CD14-positive monocyte (primary cell): ENCODE data around the gene PARVB. TPM values are rescaled to one million over a fixed set of nuclear protein-coding genes. Genes with fewer than 3 reads are reported as not detected.

Experiments used
- DNase-seq, 3 donors: peaks; one replicate each; pipeline ENCODE4 v3.0.0-alpha.2; 2011 to 2022
- H2AFZ ChIP-seq: 2 replicates; pipeline ENCODE4 v1.6.0; 2012; ENCODE audit warnings: mild to moderate bottlenecking, low read depth, low read length, inconsistent platforms; ENCODE audit not compliant: insufficient read depth, poor library complexity, severe bottlenecking
- H3K27ac ChIP-seq, 2 donors: 1 replicate in 1 of 2; 2 replicates in 1 of 2; pipeline ENCODE4 v1.5.1; 2012 to 2013; ENCODE audit warnings: low read length in 2 of 2, control low read depth in 1 of 2, inconsistent platforms in 1 of 2, low read depth in 1 of 2, mild to moderate bottlenecking in 1 of 2
- H3K27me3 ChIP-seq, 2 donors: one replicate each; pipeline versions ENCODE4 v1.6.0 to v1.6.1; 2011 to 2013; ENCODE audit warnings: low read length in 2 of 2; ENCODE audit not compliant: control insufficient read depth in 2 of 2, insufficient read depth in 2 of 2
- H3K36me3 ChIP-seq, 2 donors: replicated peaks in 1 of 2; 1 replicate in 1 of 2; 2 replicates in 1 of 2; pipeline versions ENCODE4 v1.5.1 to v1.6.1; 2012 to 2013; ENCODE audit warnings: low read length in 2 of 2, control low read depth in 1 of 2, inconsistent platforms in 1 of 2, mild to moderate bottlenecking in 1 of 2; ENCODE audit not compliant: insufficient read depth in 2 of 2, control insufficient read depth in 1 of 2
- H3K4me1 ChIP-seq, 2 donors: 1 replicate in 1 of 2; 2 replicates in 1 of 2; pipeline versions ENCODE4 v1.5.1 to v1.6.1; 2012 to 2013; ENCODE audit warnings: low read length in 2 of 2, control low read depth in 1 of 2, inconsistent platforms in 1 of 2, mild to moderate bottlenecking in 1 of 2, moderate library complexity in 1 of 2; ENCODE audit not compliant: insufficient read depth in 2 of 2, control insufficient read depth in 1 of 2
- H3K4me2 ChIP-seq: replicated peaks from 2 replicates; pipeline ENCODE3; 2012; ENCODE audit warnings: low read length, moderate library complexity, mild to moderate bottlenecking; ENCODE audit not compliant: poor library complexity, severe bottlenecking; ENCODE audit errors: extremely low read depth
- H3K4me3 ChIP-seq, 3 experiments: fragments of 200-600 bp in 1 of 3; sonication (generic) in 1 of 3; replicated peaks in 1 of 3; 1 replicate in 2 of 3; 2 replicates in 1 of 3; pipeline ENCODE4 v1.5.1; 2011 to 2013; ENCODE audit warnings: low read length in 3 of 3, mild to moderate bottlenecking in 3 of 3, control low read depth in 2 of 3, low read depth in 2 of 3, inconsistent platforms in 1 of 3, moderate library complexity in 1 of 3
- H3K79me2 ChIP-seq: 2 replicates; pipeline ENCODE4 v1.6.0; 2012; ENCODE audit warnings: mild to moderate bottlenecking, control low read depth, inconsistent platforms, low read length, moderate library complexity; ENCODE audit not compliant: insufficient read depth
- H3K9ac ChIP-seq: 2 replicates; pipeline ENCODE4 v1.6.0; 2017; ENCODE audit warnings: low read length, mild to moderate bottlenecking; ENCODE audit not compliant: insufficient read depth, poor library complexity, severe bottlenecking
- H3K9me3 ChIP-seq, 2 donors: replicated peaks in 1 of 2; 1 replicate in 1 of 2; 2 replicates in 1 of 2; pipeline versions ENCODE4 v1.5.1 to v1.6.1; 2012 to 2013; ENCODE audit warnings: low read length in 2 of 2, control low read depth in 1 of 2; ENCODE audit not compliant: control insufficient read depth in 1 of 2, insufficient read depth in 1 of 2
- H4K20me1 ChIP-seq: 2 replicates; pipeline ENCODE4 v1.6.0; 2012; ENCODE audit warnings: mild to moderate bottlenecking, low read length, control low read depth, moderate library complexity; ENCODE audit not compliant: insufficient read depth
- H3K27ac Mint-ChIP-seq, 7 donors: one replicate each; pipeline ENCODE4 v1.8.0; 2020; ENCODE audit warnings: mild to moderate bottlenecking in 7 of 7, mixed read lengths in 7 of 7, moderate library complexity in 6 of 7, inconsistent platforms in 2 of 7
- H3K27me3 Mint-ChIP-seq, 3 donors: one replicate each; pipeline ENCODE4 v1.8.0; 2021 to 2022; ENCODE audit warnings: low read depth in 3 of 3, mild to moderate bottlenecking in 3 of 3, mixed read lengths in 3 of 3, moderate library complexity in 3 of 3, inconsistent platforms in 1 of 3
- H3K36me3 Mint-ChIP-seq, 2 donors: one replicate each; pipeline ENCODE4 v1.8.0; 2020; ENCODE audit warnings: mixed read lengths in 2 of 2, inconsistent platforms in 1 of 2, mild to moderate bottlenecking in 1 of 2
- H3K4me1 Mint-ChIP-seq: one replicate; pipeline ENCODE4 v1.8.0; 2020; ENCODE audit warnings: mild to moderate bottlenecking, mixed read lengths
- H3K4me3 Mint-ChIP-seq, 2 donors: one replicate each; pipeline ENCODE4 v1.8.0; 2020; ENCODE audit warnings: mild to moderate bottlenecking in 2 of 2, mixed read lengths in 2 of 2, moderate library complexity in 1 of 2
- H3K9me3 Mint-ChIP-seq, 7 donors: one replicate each; pipeline ENCODE4 v1.8.0; 2020 to 2022; ENCODE audit warnings: mixed read lengths in 7 of 7, mild to moderate bottlenecking in 6 of 7, moderate library complexity in 6 of 7, inconsistent platforms in 2 of 7
- WGBS: methylation state at CpG from one replicate; pipeline ENCODE4 v1.1.5; 2013; ENCODE audit warnings: missing lambda C conversion rate; ENCODE audit not compliant: insufficient coverage; 5-methylcytosine and 5-hydroxymethylcytosine counted together
- intact Hi-C, 2 donors: fragments of 100-400 bp; cut with micrococcal nuclease; formaldehyde crosslinking; loops; one replicate each; pipeline versions ENCODE4 v1.15.0 to v1.15.1; 2023
- polyA plus RNA-seq, 3 donors: library from polyadenylated mRNA; depleted of rRNA in 1 of 3; unstranded in 2 of 3; stranded (reverse) in 1 of 3; fragments of 300-500 nt in 2 of 3; fragments of >200 nt in 1 of 3; fragmentation: Illumina TruSeq in 2 of 3; gene quantifications; 1 replicate in 2 of 3; 2 replicates in 1 of 3; pipeline ENCODE4 v1.2.3, GENCODE V29; 2012 to 2021
- TF ChIP-seq, protein P1 (sequence below): fragments of 200-600 bp; IDR thresholded peaks from one replicate; pipeline ENCODE4 v1.8.0; 2022; ENCODE audit warnings: antibody characterized with exemption, mild to moderate bottlenecking

The PARVB gene
- polyA plus RNA-seq, 3 donors: 13.4 to 38.5 (median 17.9) TPM

GRCh38 chr22:44030051-44030701 lies 6.1 kb downstream of the PARVB start:
- peaks cover 39% of the 10 kb centered on the region for H3K4me1 Mint-ChIP-seq
- peaks cover 0 to 2% (median 0%) of the 10 kb centered on the region in 7 donors for H3K9me3 Mint-ChIP-seq
- Histone ChIP-seq H3K9ac (no peak overlapping the region), H2AFZ (no peak overlapping the region), H3K79me2 (peaks cover 80% of the 10 kb centered on the region), H4K20me1 (no peaks in the 10 kb centered on the region), H3K27me3 (no peaks in the 10 kb centered on the region), H3K27ac (peak overlapping the region in 1 of 2 donors; percentile 63), H3K4me3 (no peak overlapping the region), H3K4me2 (no peak overlapping the region), H3K4me1 (peaks cover 37 to 40% of the 10 kb centered on the region in 2 donors), H3K9me3 (no peaks in the 10 kb centered on the region), H3K36me3 (no peaks in the 10 kb centered on the region)
- TF ChIP-seq, protein P1, sequence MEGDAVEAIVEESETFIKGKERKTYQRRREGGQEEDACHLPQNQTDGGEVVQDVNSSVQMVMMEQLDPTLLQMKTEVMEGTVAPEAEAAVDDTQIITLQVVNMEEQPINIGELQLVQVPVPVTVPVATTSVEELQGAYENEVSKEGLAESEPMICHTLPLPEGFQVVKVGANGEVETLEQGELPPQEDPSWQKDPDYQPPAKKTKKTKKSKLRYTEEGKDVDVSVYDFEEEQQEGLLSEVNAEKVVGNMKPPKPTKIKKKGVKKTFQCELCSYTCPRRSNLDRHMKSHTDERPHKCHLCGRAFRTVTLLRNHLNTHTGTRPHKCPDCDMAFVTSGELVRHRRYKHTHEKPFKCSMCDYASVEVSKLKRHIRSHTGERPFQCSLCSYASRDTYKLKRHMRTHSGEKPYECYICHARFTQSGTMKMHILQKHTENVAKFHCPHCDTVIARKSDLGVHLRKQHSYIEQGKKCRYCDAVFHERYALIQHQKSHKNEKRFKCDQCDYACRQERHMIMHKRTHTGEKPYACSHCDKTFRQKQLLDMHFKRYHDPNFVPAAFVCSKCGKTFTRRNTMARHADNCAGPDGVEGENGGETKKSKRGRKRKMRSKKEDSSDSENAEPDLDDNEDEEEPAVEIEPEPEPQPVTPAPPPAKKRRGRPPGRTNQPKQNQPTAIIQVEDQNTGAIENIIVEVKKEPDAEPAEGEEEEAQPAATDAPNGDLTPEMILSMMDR: no peak
- intact Hi-C loops: no loop called here
- H3K27me3 Mint-ChIP-seq: peaks cover 0 to 4% (median 0%) of the 10 kb centered on the region in 3 donors
- peaks cover 21 to 23% of the 10 kb centered on the region in 2 donors for H3K36me3 Mint-ChIP-seq
- no peak overlapping the region for H3K4me3 Mint-ChIP-seq
- WGBS: 95% methylated on average over 13 of the region's 18 CpGs
- no peak for DNase-seq
- peak overlapping the region; percentile 81 to 100 (median 92) for H3K27ac Mint-ChIP-seq

DNA sequence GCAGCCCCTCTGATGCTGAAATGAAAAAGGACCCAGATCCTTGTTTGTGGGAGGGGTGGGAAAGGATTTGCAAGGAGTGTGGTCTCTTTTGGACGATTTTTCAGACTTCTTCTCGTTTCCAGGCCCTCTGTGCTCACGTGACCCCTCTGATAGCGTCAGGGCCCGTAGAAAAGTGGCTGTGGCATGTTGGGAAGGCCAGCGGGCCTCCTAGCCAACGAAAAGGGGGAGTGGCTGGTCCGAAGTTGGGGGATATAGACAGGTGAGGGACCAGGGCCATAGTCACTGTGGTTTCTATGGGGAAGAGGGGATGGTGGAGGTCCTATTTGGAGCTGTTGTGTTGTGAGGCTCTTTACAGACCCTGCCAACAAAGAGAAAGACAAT lies 6.6 kb downstream of the PARVB start:
- H3K79me2 ChIP-seq: peaks cover 83% of the 10 kb centered on the region
- WGBS: 36% methylated on average over 7 of the region's 8 CpGs

More for the DNA sequence above, 6.6 kb downstream of the PARVB start:
- Histone ChIP-seq H3K4me3 (peak overlapping the region in 1 of 3 experiments; percentile 7), H3K9me3 (no peaks in the 10 kb centered on the region), H3K4me1 (peaks cover 32 to 34% of the 10 kb centered on the region in 2 donors), H4K20me1 (no peaks in the 10 kb centered on the region), H3K9ac (no peak overlapping the region), H3K27ac (peak overlapping the region; percentile 60 to 63), H3K4me2 (peak overlapping the region; percentile 11), H2AFZ (peak overlapping the region; percentile 43), H3K27me3 (no peaks in the 10 kb centered on the region), H3K36me3 (no peaks in the 10 kb centered on the region)
- intact Hi-C loops: no loop called here
- H3K4me1 Mint-ChIP-seq: peaks cover 34% of the 10 kb centered on the region
- peak in 1 of 3 donors; percentile 22 for DNase-seq
- H3K27ac Mint-ChIP-seq: peak overlapping the region; percentile 81 to 95 (median 89)
- H3K9me3 Mint-ChIP-seq: peaks cover 0 to 2% (median 0%) of the 10 kb centered on the region in 7 donors
- TF ChIP-seq, protein P1: no peak
- H3K36me3 Mint-ChIP-seq: peaks cover 20 to 21% of the 10 kb centered on the region in 2 donors
- no peak overlapping the region for H3K4me3 Mint-ChIP-seq
- H3K27me3 Mint-ChIP-seq: peaks cover 0 to 4% (median 0%) of the 10 kb centered on the region in 3 donors
